Liver (tissue), 9 donors: ENCODE measurements around the gene ADAM8. TPM values are rescaled to one million over a fixed set of nuclear protein-coding genes. Genes with fewer than 3 reads are reported as not detected.
A peak's percentile ranks its signal among the peaks of the same experiment; 100 is the strongest.

Experiments
- DNase-seq: peaks from one replicate; pipeline ENCODE4 v3.0.0-alpha.2; 2017; ENCODE audit warnings: low spot score
- H3K27ac ChIP-seq, 2 donors: one replicate each; pipeline ENCODE4 v1.7.0; 2013; ENCODE audit warnings: inconsistent platforms in 2 of 2, low read length in 2 of 2, control low read depth in 1 of 2, low read depth in 1 of 2, mild to moderate bottlenecking in 1 of 2
- H3K27me3 ChIP-seq, 4 donors: one replicate each; pipeline versions ENCODE4 v1.6.1 to v1.7.0; 2013; ENCODE audit warnings: low read length in 3 of 4, inconsistent platforms in 1 of 4, mild to moderate bottlenecking in 1 of 4, moderate library complexity in 1 of 4; ENCODE audit not compliant: control insufficient read depth in 4 of 4, insufficient read depth in 4 of 4
- H3K36me3 ChIP-seq, 4 donors: one replicate each; pipeline versions ENCODE4 v1.6.1 to v1.7.0; 2013; ENCODE audit warnings: low read length in 3 of 4, mild to moderate bottlenecking in 3 of 4, low read depth in 1 of 4, moderate library complexity in 1 of 4; ENCODE audit not compliant: control insufficient read depth in 4 of 4, insufficient read depth in 3 of 4
- H3K4me1 ChIP-seq, 4 donors: one replicate each; pipeline versions ENCODE4 v1.6.1 to v1.7.0; 2013; ENCODE audit warnings: low read length in 3 of 4, mild to moderate bottlenecking in 3 of 4, moderate library complexity in 1 of 4; ENCODE audit not compliant: control insufficient read depth in 4 of 4, insufficient read depth in 4 of 4
- H3K4me3 ChIP-seq, 3 donors: one replicate each; pipeline versions ENCODE4 v1.6.1 to v1.7.0; 2013; ENCODE audit warnings: low read length in 3 of 3, control low read depth in 1 of 3, low read depth in 1 of 3, mild to moderate bottlenecking in 1 of 3
- H3K9ac ChIP-seq, 2 donors: one replicate each; pipeline ENCODE4 v1.7.0; 2013; ENCODE audit warnings: low read length in 2 of 2, mild to moderate bottlenecking in 2 of 2, moderate library complexity in 2 of 2, control low read depth in 1 of 2, low read depth in 1 of 2
- H3K9me3 ChIP-seq, 4 donors: one replicate each; pipeline versions ENCODE4 v1.6.1 to v1.7.0; 2013; ENCODE audit warnings: low read length in 3 of 4; ENCODE audit not compliant: control insufficient read depth in 4 of 4
- EGR1 ChIP-seq, 2 donors: IDR thresholded peaks; 2 replicates each; pipeline ENCODE4 v1.6.1; 2016 to 2018; ENCODE audit warnings: antibody characterized with exemption in 2 of 2, low read depth in 2 of 2
- FOXA1 ChIP-seq: IDR thresholded peaks from 2 replicates; pipeline ENCODE4 v1.6.1; 2016; ENCODE audit warnings: antibody characterized with exemption
- FOXA2 ChIP-seq: IDR thresholded peaks from 2 replicates; pipeline ENCODE4 v1.6.1; 2016; ENCODE audit warnings: antibody characterized with exemption
- GABPA ChIP-seq, 2 donors: IDR thresholded peaks in 1 of 2; conservative IDR thresholded peaks in 1 of 2; 2 replicates each; pipeline ENCODE4 v1.6.1; 2016; ENCODE audit warnings: antibody characterized with exemption in 2 of 2, mild to moderate bottlenecking in 1 of 2, moderate library complexity in 1 of 2
- HNF4A ChIP-seq, 2 donors: conservative IDR thresholded peaks; 2 replicates each; pipeline ENCODE4 v1.6.1; 2016; ENCODE audit warnings: antibody characterized with exemption in 2 of 2, mild to moderate bottlenecking in 2 of 2
- HNF4G ChIP-seq: IDR thresholded peaks from 2 replicates; pipeline ENCODE4 v1.6.1; 2016; ENCODE audit warnings: antibody characterized with exemption
- JUND ChIP-seq, 2 donors: IDR thresholded peaks; 2 replicates each; pipeline ENCODE4 v1.6.1; 2016; ENCODE audit warnings: antibody characterized with exemption in 2 of 2
- NR2F2 ChIP-seq: IDR thresholded peaks from 2 replicates; pipeline ENCODE4 v1.6.1; 2016; ENCODE audit warnings: antibody characterized with exemption
- RAD21 ChIP-seq, 2 donors: IDR thresholded peaks; 2 replicates each; pipeline ENCODE4 v1.6.1; 2016; ENCODE audit warnings: antibody characterized with exemption in 2 of 2, mild to moderate bottlenecking in 2 of 2
- RXRA ChIP-seq, 2 donors: IDR thresholded peaks; 2 replicates each; pipeline ENCODE4 v1.6.1; 2017 to 2018; ENCODE audit warnings: antibody characterized with exemption in 2 of 2, mild to moderate bottlenecking in 1 of 2
- SP1 ChIP-seq: IDR thresholded peaks from 2 replicates; pipeline ENCODE4 v1.6.1; 2018; ENCODE audit warnings: antibody characterized with exemption, mild to moderate bottlenecking
- TAF1 ChIP-seq: conservative IDR thresholded peaks from 2 replicates; pipeline ENCODE4 v1.6.1; 2016; ENCODE audit warnings: antibody characterized with exemption, mild to moderate bottlenecking
- YY1 ChIP-seq: IDR thresholded peaks from 2 replicates; pipeline ENCODE4 v1.6.1; 2016; ENCODE audit warnings: antibody characterized with exemption, mild to moderate bottlenecking
- WGBS: extraction: QIAGEN DNeasy Blood & Tissue Kit; methylation state at CpG from one replicate; pipeline ENCODE4 v1.1.7; 2013; 5-methylcytosine and 5-hydroxymethylcytosine counted together
- polyA plus RNA-seq, 2 donors: library from polyadenylated mRNA; stranded (reverse) in 1 of 2; unstranded in 1 of 2; fragments of 200-250 nt in 1 of 2; fragments of >200 nt in 1 of 2; fragmentation: Nextera tagmentation in 1 of 2; extraction: Ambion mirVana in 1 of 2; gene quantifications; one replicate each; pipeline versions ENCODE4 v1.2.1 to v1.2.3, GENCODE V29; 2013 to 2015
- total RNA-seq, 2 donors: library from RNA; depleted of rRNA; stranded (reverse); fragments of >200 nt; gene quantifications; one replicate each; pipeline ENCODE4 v1.2.3, GENCODE V29; 2014
- TF ChIP-seq, protein P1 (sequence below): IDR thresholded peaks from 2 replicates; pipeline ENCODE4 v1.6.1; 2016; ENCODE audit warnings: antibody characterized with exemption
- TF ChIP-seq, protein P2 (sequence below): fragments of 150-350 bp; IDR thresholded peaks from 2 replicates; pipeline ENCODE4 v1.5.1; 2017; ENCODE audit warnings: improper control_type of control experiment, low read depth, low read length; ENCODE audit not compliant: missing input control
- TF ChIP-seq, protein P3 (sequence below): IDR thresholded peaks from 2 replicates; pipeline ENCODE4 v1.6.1; 2016; ENCODE audit warnings: antibody characterized with exemption
- TF ChIP-seq, protein P4 (sequence below): IDR thresholded peaks from 2 replicates; pipeline ENCODE4 v1.6.1; 2016; ENCODE audit warnings: antibody characterized with exemption, mild to moderate bottlenecking
- TF ChIP-seq, protein P5 (sequence below): IDR thresholded peaks from 2 replicates; pipeline ENCODE4 v1.6.1; 2016; ENCODE audit warnings: antibody characterized with exemption
- donor health status: healthy.
- donor health status: healthy.
- donor health status: healthy.
- donor health status: healthy.
- donor health status: healthy.

ADAM8 gene
- total and polyA plus RNA-seq, 4 donors = 1.3 to 6.9 (median 3.7) TPM

DNA sequence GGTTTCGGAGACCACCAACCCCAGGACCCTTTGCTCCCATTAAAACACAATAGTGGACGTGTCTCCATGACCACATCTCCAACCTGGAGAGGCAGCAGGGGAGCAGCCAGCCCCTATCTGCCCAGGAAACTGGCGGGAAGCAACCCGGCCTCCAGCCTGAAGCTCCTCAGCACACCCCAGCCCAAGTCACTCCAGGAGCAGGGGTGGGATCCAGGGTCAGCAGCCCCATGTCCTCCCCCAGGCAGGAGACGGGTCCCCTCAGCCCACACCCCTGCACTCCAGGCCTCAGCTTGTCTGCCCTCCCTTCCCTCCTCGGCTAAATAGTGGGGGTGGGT lies 601 bp downstream of the ADAM8 start:
- peak overlapping the region; percentile 35 to 54 for H3K27ac ChIP-seq
- no peaks in the 10 kb centered on the region for H3K9me3 ChIP-seq
- DNase-seq = no peak
- peak overlapping the region in 1 of 2 donors; percentile 53 for H3K9ac ChIP-seq
- peak overlapping the region in 1 of 3 donors; percentile 16 for H3K4me3 ChIP-seq
- no peaks in the 10 kb centered on the region for H3K27me3 ChIP-seq
- WGBS = 62% methylated on average over 6 of the region's 6 CpGs
- peaks cover 12 to 36% (median 27%) of the 10 kb centered on the region in 4 donors for H3K4me1 ChIP-seq
- TF ChIP-seq HNF4G (no peak), TAF1 (no peak), RXRA (IDR thresholded peaks at IDR 0.05) (no peak), SP1 (no peak), GABPA (IDR thresholded peaks at IDR 0.05 in 1 of 2, conservative IDR thresholded peaks at IDR 0.05 in 1 of 2) (no peak), RAD21 (IDR thresholded peaks at IDR 0.05) (no peak), JUND (IDR thresholded peaks at IDR 0.05) (no peak), YY1 (no peak), FOXA1 (no peak), NR2F2 (no peak), FOXA2 (no peak), HNF4A (conservative IDR thresholded peaks at IDR 0.05) (no peak), EGR1 (IDR thresholded peaks at IDR 0.05; ENCODE audit: low read depth in 2 of 2) (no peak)
- TF ChIP-seq, protein P1, sequence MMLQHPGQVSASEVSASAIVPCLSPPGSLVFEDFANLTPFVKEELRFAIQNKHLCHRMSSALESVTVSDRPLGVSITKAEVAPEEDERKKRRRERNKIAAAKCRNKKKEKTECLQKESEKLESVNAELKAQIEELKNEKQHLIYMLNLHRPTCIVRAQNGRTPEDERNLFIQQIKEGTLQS = no peak
- TF ChIP-seq, protein P2, sequence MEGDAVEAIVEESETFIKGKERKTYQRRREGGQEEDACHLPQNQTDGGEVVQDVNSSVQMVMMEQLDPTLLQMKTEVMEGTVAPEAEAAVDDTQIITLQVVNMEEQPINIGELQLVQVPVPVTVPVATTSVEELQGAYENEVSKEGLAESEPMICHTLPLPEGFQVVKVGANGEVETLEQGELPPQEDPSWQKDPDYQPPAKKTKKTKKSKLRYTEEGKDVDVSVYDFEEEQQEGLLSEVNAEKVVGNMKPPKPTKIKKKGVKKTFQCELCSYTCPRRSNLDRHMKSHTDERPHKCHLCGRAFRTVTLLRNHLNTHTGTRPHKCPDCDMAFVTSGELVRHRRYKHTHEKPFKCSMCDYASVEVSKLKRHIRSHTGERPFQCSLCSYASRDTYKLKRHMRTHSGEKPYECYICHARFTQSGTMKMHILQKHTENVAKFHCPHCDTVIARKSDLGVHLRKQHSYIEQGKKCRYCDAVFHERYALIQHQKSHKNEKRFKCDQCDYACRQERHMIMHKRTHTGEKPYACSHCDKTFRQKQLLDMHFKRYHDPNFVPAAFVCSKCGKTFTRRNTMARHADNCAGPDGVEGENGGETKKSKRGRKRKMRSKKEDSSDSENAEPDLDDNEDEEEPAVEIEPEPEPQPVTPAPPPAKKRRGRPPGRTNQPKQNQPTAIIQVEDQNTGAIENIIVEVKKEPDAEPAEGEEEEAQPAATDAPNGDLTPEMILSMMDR = no peak
- TF ChIP-seq, protein P3, sequence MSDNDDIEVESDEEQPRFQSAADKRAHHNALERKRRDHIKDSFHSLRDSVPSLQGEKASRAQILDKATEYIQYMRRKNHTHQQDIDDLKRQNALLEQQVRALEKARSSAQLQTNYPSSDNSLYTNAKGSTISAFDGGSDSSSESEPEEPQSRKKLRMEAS = no peak
- TF ChIP-seq, protein P4, sequence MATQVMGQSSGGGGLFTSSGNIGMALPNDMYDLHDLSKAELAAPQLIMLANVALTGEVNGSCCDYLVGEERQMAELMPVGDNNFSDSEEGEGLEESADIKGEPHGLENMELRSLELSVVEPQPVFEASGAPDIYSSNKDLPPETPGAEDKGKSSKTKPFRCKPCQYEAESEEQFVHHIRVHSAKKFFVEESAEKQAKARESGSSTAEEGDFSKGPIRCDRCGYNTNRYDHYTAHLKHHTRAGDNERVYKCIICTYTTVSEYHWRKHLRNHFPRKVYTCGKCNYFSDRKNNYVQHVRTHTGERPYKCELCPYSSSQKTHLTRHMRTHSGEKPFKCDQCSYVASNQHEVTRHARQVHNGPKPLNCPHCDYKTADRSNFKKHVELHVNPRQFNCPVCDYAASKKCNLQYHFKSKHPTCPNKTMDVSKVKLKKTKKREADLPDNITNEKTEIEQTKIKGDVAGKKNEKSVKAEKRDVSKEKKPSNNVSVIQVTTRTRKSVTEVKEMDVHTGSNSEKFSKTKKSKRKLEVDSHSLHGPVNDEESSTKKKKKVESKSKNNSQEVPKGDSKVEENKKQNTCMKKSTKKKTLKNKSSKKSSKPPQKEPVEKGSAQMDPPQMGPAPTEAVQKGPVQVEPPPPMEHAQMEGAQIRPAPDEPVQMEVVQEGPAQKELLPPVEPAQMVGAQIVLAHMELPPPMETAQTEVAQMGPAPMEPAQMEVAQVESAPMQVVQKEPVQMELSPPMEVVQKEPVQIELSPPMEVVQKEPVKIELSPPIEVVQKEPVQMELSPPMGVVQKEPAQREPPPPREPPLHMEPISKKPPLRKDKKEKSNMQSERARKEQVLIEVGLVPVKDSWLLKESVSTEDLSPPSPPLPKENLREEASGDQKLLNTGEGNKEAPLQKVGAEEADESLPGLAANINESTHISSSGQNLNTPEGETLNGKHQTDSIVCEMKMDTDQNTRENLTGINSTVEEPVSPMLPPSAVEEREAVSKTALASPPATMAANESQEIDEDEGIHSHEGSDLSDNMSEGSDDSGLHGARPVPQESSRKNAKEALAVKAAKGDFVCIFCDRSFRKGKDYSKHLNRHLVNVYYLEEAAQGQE = no peak
- TF ChIP-seq, protein P5, sequence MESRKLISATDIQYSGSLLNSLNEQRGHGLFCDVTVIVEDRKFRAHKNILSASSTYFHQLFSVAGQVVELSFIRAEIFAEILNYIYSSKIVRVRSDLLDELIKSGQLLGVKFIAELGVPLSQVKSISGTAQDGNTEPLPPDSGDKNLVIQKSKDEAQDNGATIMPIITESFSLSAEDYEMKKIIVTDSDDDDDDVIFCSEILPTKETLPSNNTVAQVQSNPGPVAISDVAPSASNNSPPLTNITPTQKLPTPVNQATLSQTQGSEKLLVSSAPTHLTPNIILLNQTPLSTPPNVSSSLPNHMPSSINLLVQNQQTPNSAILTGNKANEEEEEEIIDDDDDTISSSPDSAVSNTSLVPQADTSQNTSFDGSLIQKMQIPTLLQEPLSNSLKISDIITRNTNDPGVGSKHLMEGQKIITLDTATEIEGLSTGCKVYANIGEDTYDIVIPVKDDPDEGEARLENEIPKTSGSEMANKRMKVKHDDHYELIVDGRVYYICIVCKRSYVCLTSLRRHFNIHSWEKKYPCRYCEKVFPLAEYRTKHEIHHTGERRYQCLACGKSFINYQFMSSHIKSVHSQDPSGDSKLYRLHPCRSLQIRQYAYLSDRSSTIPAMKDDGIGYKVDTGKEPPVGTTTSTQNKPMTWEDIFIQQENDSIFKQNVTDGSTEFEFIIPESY = no peak
- peaks cover 0 to 15% (median 3%) of the 10 kb centered on the region in 4 donors for H3K36me3 ChIP-seq
